Kidney epithelial cell (primary cell): ENCODE measurements around the gene ARHGEF11. TPM values are rescaled to one million over a fixed set of nuclear protein-coding genes. Genes with fewer than 3 reads are reported as not detected.

Source experiments
- DNase-seq: peaks from one replicate; pipeline ENCODE4 v3.0.0-alpha.2; 2010; ENCODE audit warnings: low read depth
- H3K27me3 ChIP-seq: 2 replicates; pipeline ENCODE4 v1.6.0; 2011; ENCODE audit warnings: low read length; ENCODE audit not compliant: control insufficient read depth, insufficient read depth
- H3K36me3 ChIP-seq: 2 replicates; pipeline ENCODE4 v1.5.1; 2011; ENCODE audit warnings: low read length; ENCODE audit not compliant: control insufficient read depth, insufficient read depth
- H3K4me3 ChIP-seq: 2 replicates; pipeline ENCODE4 v1.5.1; 2011; ENCODE audit warnings: low read depth, mild to moderate bottlenecking, control low read depth, low read length
- total RNA-seq: library from RNA; depleted of rRNA; stranded (reverse); fragments of >200 nt; gene quantifications from 2 replicates; pipeline ENCODE4 v1.2.3, GENCODE V29; 2015
- TF ChIP-seq, protein P1 (sequence below): IDR thresholded peaks from 2 replicates; pipeline ENCODE4 v1.5.1; 2011; ENCODE audit warnings: mild to moderate bottlenecking, moderate library complexity, low read length, control low read depth, inconsistent platforms; ENCODE audit not compliant: insufficient read depth, poor library complexity, severe bottlenecking

The ARHGEF11 gene
- total RNA-seq, 1 donor from 2014 or later = 29.2 TPM

- Histone ChIP-seq H3K27me3 (no peaks in the 10 kb centered on the region), H3K36me3 (peaks cover 3% of the 10 kb centered on the region), H3K4me3 (no peak overlapping the region)
- TF ChIP-seq, protein P1, sequence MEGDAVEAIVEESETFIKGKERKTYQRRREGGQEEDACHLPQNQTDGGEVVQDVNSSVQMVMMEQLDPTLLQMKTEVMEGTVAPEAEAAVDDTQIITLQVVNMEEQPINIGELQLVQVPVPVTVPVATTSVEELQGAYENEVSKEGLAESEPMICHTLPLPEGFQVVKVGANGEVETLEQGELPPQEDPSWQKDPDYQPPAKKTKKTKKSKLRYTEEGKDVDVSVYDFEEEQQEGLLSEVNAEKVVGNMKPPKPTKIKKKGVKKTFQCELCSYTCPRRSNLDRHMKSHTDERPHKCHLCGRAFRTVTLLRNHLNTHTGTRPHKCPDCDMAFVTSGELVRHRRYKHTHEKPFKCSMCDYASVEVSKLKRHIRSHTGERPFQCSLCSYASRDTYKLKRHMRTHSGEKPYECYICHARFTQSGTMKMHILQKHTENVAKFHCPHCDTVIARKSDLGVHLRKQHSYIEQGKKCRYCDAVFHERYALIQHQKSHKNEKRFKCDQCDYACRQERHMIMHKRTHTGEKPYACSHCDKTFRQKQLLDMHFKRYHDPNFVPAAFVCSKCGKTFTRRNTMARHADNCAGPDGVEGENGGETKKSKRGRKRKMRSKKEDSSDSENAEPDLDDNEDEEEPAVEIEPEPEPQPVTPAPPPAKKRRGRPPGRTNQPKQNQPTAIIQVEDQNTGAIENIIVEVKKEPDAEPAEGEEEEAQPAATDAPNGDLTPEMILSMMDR = no peak
- no peak for DNase-seq
These were observed 87.3 kb downstream of the ARHGEF11 start for GRCh38 chr1:156958247-156958714.

DNA sequence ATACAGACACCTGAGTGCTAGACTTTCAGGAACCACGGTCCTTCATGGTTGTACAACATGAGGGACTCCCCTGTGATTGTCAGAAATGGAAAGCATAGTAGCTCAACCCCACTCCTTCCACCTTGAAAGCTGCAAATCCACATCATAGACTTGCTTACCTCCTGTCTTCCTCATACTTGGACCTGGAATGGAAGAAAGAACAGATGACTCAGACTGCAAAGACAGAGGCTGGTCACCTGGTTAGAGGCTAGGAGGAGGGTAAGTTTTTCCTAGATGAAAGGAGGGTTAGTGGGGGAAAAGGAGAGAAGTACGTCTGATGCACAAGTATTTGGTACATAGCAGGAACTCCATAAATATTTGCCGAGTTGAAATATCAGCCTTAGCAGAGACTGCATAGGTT is 87.9 kb downstream of the ARHGEF11 start:
- Histone ChIP-seq H3K27me3 (no peaks in the 10 kb centered on the region), H3K36me3 (no peaks in the 10 kb centered on the region), H3K4me3 (no peak overlapping the region)
- peak; percentile 19 for DNase-seq
- TF ChIP-seq, protein P1 = no peak

DNA sequence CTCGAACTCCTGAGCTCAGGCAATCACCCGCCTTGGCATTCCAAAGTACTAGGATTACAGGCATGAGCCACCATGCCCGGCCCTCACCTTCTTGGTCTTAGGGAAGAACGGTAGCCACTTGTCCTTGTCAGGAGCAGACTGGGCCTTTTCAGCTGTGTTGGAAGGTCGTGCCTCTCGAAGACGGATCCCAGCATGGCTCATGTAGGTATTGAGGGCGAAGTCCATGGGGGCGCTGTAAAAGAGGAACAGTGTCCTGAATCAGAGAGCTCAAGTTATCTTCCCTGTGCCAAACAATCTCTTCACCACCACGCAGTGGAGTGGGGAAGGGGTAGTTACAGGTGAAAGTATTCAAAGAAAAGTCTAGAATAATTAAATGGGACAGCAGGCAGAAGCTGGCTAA is 89.2 kb downstream of the ARHGEF11 start:
- H3K27me3 ChIP-seq = no peaks in the 10 kb centered on the region
- peaks cover 1% of the 10 kb centered on the region for H3K36me3 ChIP-seq
- DNase-seq = no peak
- H3K4me3 ChIP-seq = no peak overlapping the region
- TF ChIP-seq, protein P1 = no peak

- Histone ChIP-seq H3K4me3 (no peak overlapping the region), H3K27me3 (no peaks in the 10 kb centered on the region), H3K36me3 (peaks cover 3% of the 10 kb centered on the region)
- DNase-seq = no peak
- TF ChIP-seq, protein P1 = no peak
These were observed 92.0 kb downstream of the ARHGEF11 start for GRCh38 chr1:156953571-156953970.

GRCh38 chr1:156951371-156951770 is 94.2 kb downstream of the ARHGEF11 start:
- DNase-seq = no peak
- Histone ChIP-seq H3K4me3 (no peak overlapping the region), H3K36me3 (peaks cover 3% of the 10 kb centered on the region), H3K27me3 (no peaks in the 10 kb centered on the region)
- TF ChIP-seq, protein P1 = no peak

- DNase-seq = no peak
- Histone ChIP-seq H3K36me3 (peaks cover 3% of the 10 kb centered on the region), H3K27me3 (no peaks in the 10 kb centered on the region), H3K4me3 (no peak overlapping the region)
- TF ChIP-seq, protein P1 = no peak
These were observed 96.4 kb downstream of the ARHGEF11 start for GRCh38 chr1:156949127-156949526.
